GM23338 (cell line): ENCODE measurements around the gene BAHCC1.

Experiments used
- CREB1 ChIP-seq: fragments of 250-450 bp; sonication (Bioruptor Pico); IDR thresholded peaks from 2 replicates; pipeline ENCODE4 v1.5.0; 2020; ENCODE audit warnings: low read depth, mild to moderate bottlenecking, moderate library complexity
- CTCF ChIP-seq, 2 experiments: fragments of 200-600 bp in 1 of 2; sonication (generic) in 1 of 2; conservative IDR thresholded peaks; 2 replicates each; pipeline versions ENCODE4 v1.5.1 to v1.6.1; 2016 to 2017; ENCODE audit warnings: antibody characterized with exemption in 2 of 2, low read depth in 2 of 2, mild to moderate bottlenecking in 2 of 2, moderate library complexity in 1 of 2
- EZH2 ChIP-seq: fragments of 200-600 bp; sonication (generic); IDR thresholded peaks from one replicate; pipeline ENCODE4 v1.8.0; 2017; ENCODE audit warnings: antibody characterized with exemption, mild to moderate bottlenecking, low read depth; ENCODE audit not compliant: unreplicated experiment
- EZH2phosphoT487 ChIP-seq: fragments of 200-600 bp; sonication (generic); IDR thresholded peaks from one replicate; pipeline ENCODE4 v1.8.1; 2018; ENCODE audit warnings: antibody characterized with exemption; ENCODE audit not compliant: unreplicated experiment
- JUNB ChIP-seq: IDR thresholded peaks from one replicate; pipeline ENCODE4 v1.6.1; 2016; ENCODE audit warnings: antibody characterized with exemption; ENCODE audit not compliant: unreplicated experiment
- NANOG ChIP-seq: IDR thresholded peaks from 2 replicates; pipeline ENCODE4 v1.6.1; 2016; ENCODE audit warnings: antibody characterized with exemption, borderline replicate concordance
- POLR2AphosphoS5 ChIP-seq: IDR thresholded peaks from 2 replicates; pipeline ENCODE4 v1.6.1; 2016; ENCODE audit warnings: antibody characterized with exemption, low read depth
- REST ChIP-seq: IDR thresholded peaks from one replicate; pipeline ENCODE4 v1.6.1; 2018; ENCODE audit warnings: antibody characterized with exemption; ENCODE audit not compliant: unreplicated experiment
- STAT1 ChIP-seq: IDR thresholded peaks from one replicate; pipeline ENCODE4 v1.6.1; 2016; ENCODE audit warnings: antibody characterized with exemption; ENCODE audit not compliant: unreplicated experiment
- ZNF114 ChIP-seq: fragments of 250-450 bp; sonication (Bioruptor Pico); IDR thresholded peaks from 2 replicates; pipeline ENCODE4 v1.5.0; 2020; ENCODE audit warnings: mild to moderate bottlenecking, moderate library complexity
- ZNF462 ChIP-seq: fragments of 250-450 bp; sonication (Bioruptor Pico); IDR thresholded peaks from 2 replicates; pipeline ENCODE4 v1.5.0; 2020; ENCODE audit warnings: mild to moderate bottlenecking, moderate library complexity

- TF ChIP-seq ZNF462 (CRISPR knock-in tag) (no peak), CTCF (conservative IDR thresholded peaks at IDR 0.05; ENCODE audit: low read depth in 2 of 2) (no peak), REST (no peak), CREB1 (peak; percentile 61; the same call in 1 of the 2 replicates), ZNF114 (CRISPR knock-in tag) (no peak), POLR2AphosphoS5 (no peak), EZH2phosphoT487 (no peak), EZH2 (peak; percentile 28), JUNB (no peak), STAT1 (no peak), NANOG (no peak)
Measured at GRCh38 chr17:81393684-81394376, 1.4 kb upstream of the BAHCC1 start.
